GM23338 (cell line): ENCODE results near the gene CEP170B.

ENCODE experiments used
- CREB1 ChIP-seq: fragments of 250-450 bp; sonication (Bioruptor Pico); IDR thresholded peaks from 2 replicates; pipeline ENCODE4 v1.5.0; 2020; ENCODE audit warnings: low read depth, mild to moderate bottlenecking, moderate library complexity
- EZH2 ChIP-seq: fragments of 200-600 bp; sonication (generic); IDR thresholded peaks from one replicate; pipeline ENCODE4 v1.8.0; 2017; ENCODE audit warnings: antibody characterized with exemption, mild to moderate bottlenecking, low read depth; ENCODE audit not compliant: unreplicated experiment
- EZH2phosphoT487 ChIP-seq: fragments of 200-600 bp; sonication (generic); IDR thresholded peaks from one replicate; pipeline ENCODE4 v1.8.1; 2018; ENCODE audit warnings: antibody characterized with exemption; ENCODE audit not compliant: unreplicated experiment
- JUNB ChIP-seq: IDR thresholded peaks from one replicate; pipeline ENCODE4 v1.6.1; 2016; ENCODE audit warnings: antibody characterized with exemption; ENCODE audit not compliant: unreplicated experiment
- NANOG ChIP-seq: IDR thresholded peaks from 2 replicates; pipeline ENCODE4 v1.6.1; 2016; ENCODE audit warnings: antibody characterized with exemption, borderline replicate concordance
- POLR2AphosphoS5 ChIP-seq: IDR thresholded peaks from 2 replicates; pipeline ENCODE4 v1.6.1; 2016; ENCODE audit warnings: antibody characterized with exemption, low read depth
- REST ChIP-seq: IDR thresholded peaks from one replicate; pipeline ENCODE4 v1.6.1; 2018; ENCODE audit warnings: antibody characterized with exemption; ENCODE audit not compliant: unreplicated experiment
- ZNF114 ChIP-seq: fragments of 250-450 bp; sonication (Bioruptor Pico); IDR thresholded peaks from 2 replicates; pipeline ENCODE4 v1.5.0; 2020; ENCODE audit warnings: mild to moderate bottlenecking, moderate library complexity
- TF ChIP-seq, protein P1 (sequence below), 2 experiments: fragments of 200-600 bp in 1 of 2; sonication (generic) in 1 of 2; conservative IDR thresholded peaks; 2 replicates each; pipeline versions ENCODE4 v1.5.1 to v1.6.1; 2016 to 2017; ENCODE audit warnings: antibody characterized with exemption in 2 of 2, low read depth in 2 of 2, mild to moderate bottlenecking in 2 of 2, moderate library complexity in 1 of 2

- TF ChIP-seq, protein P1, sequence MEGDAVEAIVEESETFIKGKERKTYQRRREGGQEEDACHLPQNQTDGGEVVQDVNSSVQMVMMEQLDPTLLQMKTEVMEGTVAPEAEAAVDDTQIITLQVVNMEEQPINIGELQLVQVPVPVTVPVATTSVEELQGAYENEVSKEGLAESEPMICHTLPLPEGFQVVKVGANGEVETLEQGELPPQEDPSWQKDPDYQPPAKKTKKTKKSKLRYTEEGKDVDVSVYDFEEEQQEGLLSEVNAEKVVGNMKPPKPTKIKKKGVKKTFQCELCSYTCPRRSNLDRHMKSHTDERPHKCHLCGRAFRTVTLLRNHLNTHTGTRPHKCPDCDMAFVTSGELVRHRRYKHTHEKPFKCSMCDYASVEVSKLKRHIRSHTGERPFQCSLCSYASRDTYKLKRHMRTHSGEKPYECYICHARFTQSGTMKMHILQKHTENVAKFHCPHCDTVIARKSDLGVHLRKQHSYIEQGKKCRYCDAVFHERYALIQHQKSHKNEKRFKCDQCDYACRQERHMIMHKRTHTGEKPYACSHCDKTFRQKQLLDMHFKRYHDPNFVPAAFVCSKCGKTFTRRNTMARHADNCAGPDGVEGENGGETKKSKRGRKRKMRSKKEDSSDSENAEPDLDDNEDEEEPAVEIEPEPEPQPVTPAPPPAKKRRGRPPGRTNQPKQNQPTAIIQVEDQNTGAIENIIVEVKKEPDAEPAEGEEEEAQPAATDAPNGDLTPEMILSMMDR (conservative IDR thresholded peaks at IDR 0.05; ENCODE audit: low read depth in 2 of 2) = no peak
- TF ChIP-seq EZH2phosphoT487 (peak; percentile 40), POLR2AphosphoS5 (no peak), JUNB (no peak), ZNF114 (CRISPR knock-in tag) (no peak), REST (no peak), EZH2 (peak; percentile 36), CREB1 (CRISPR knock-in tag) (no peak), NANOG (no peak)
Observed at GRCh38 chr14:104931771-104932675, 67.0 kb downstream of the CEP170B start.
